Suprapubic skin (tissue), 4 donors: ENCODE data around the gene PIK3R5. TPM values are rescaled to one million over a fixed set of nuclear protein-coding genes. Genes with fewer than 3 reads are reported as not detected.
A peak's percentile ranks its signal among the peaks of the same experiment; 100 is the strongest.

Source experiments
- DNase-seq, 2 donors: peaks; one replicate each; pipeline ENCODE4 v3.0.0-alpha.2; 2019; ENCODE audit warnings: low spot score in 2 of 2
- H3K27ac ChIP-seq: fragments of 200-600 bp; sonication (generic); one replicate; pipeline ENCODE4 v1.5.1; 2019
- H3K27me3 ChIP-seq: fragments of 200-600 bp; sonication (generic); one replicate; pipeline ENCODE4 v1.5.1; 2019
- H3K36me3 ChIP-seq: fragments of 200-600 bp; sonication (generic); one replicate; pipeline ENCODE4 v1.5.1; 2019
- H3K4me1 ChIP-seq: fragments of 200-600 bp; sonication (generic); one replicate; pipeline ENCODE4 v1.5.1; 2019
- H3K4me3 ChIP-seq: fragments of 200-600 bp; sonication (generic); one replicate; pipeline ENCODE4 v1.5.1; 2019; ENCODE audit warnings: mild to moderate bottlenecking
- H3K9me3 ChIP-seq: fragments of 200-600 bp; sonication (generic); one replicate; pipeline ENCODE4 v1.5.1; 2019
- CTCF ChIP-seq, 2 donors: fragments of 200-600 bp in 1 of 2; fragments of 450-650 bp in 1 of 2; sonication (generic) in 1 of 2; IDR thresholded peaks; one replicate each; pipeline ENCODE4 v1.5.1; 2016 to 2019; ENCODE audit warnings: antibody characterized with exemption in 2 of 2, mild to moderate bottlenecking in 1 of 2, moderate library complexity in 1 of 2
- EP300 ChIP-seq: sonication (generic); formaldehyde crosslinking; IDR thresholded peaks from one replicate; pipeline ENCODE4 v1.6.1; 2017; ENCODE audit warnings: antibody characterized with exemption
- POLR2A ChIP-seq, 2 donors: fragments of 450-650 bp; IDR thresholded peaks; one replicate each; pipeline ENCODE4 v1.6.1; 2017; ENCODE audit warnings: antibody characterized with exemption in 2 of 2, mild to moderate bottlenecking in 2 of 2, moderate library complexity in 2 of 2
- POLR2AphosphoS5 ChIP-seq, 3 donors: sonication (generic); formaldehyde crosslinking; IDR thresholded peaks; one replicate each; pipeline ENCODE4 v1.6.1; 2017; ENCODE audit warnings: antibody characterized with exemption in 3 of 3
- WGBS: methylation state at CpG from one replicate; pipeline ENCODE4 v1.1.5; 2018; 5-methylcytosine and 5-hydroxymethylcytosine counted together
- total RNA-seq, 4 donors: library from RNA; depleted of rRNA; stranded (reverse); fragments of >200 nt; gene quantifications; one replicate each; pipeline ENCODE4 v1.1.0, GENCODE V29; 2016

PIK3R5 gene
- total RNA-seq, 4 donors from 2014 or later = 3.6 to 13.5 (median 5.0) TPM

DNA sequence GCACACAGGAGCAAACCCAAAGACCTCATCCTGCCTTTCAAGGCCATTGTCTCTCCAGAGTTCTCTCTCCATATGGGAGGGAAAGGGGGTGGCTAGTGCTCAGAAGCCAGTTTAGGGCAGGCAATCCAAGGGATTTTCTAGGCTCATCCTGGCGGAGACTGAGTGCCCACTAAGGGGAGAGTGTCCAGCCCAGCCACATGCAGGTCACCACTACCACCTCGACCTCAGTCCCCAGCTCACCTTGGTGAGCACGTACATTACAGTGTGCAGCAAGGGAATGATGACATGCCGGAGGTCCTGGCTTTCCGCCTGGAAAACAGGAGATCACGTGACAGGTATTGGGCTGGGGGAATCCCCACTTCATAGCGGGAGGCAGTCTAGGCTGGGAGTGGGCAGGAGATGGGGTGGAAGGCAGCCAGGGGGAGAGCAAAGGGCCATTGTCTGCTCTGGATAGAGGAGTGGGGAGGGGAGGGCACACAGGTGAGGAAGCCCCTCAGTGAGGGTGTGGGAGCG, 127.9 kb downstream of the PIK3R5 start:
- Histone ChIP-seq H3K4me1 (no peaks in the 10 kb centered on the region), H3K4me3 (no peak overlapping the region), H3K9me3 (no peaks in the 10 kb centered on the region), H3K27me3 (peaks cover 38% of the 10 kb centered on the region), H3K27ac (no peak overlapping the region), H3K36me3 (no peaks in the 10 kb centered on the region)
- TF ChIP-seq POLR2A (IDR thresholded peaks at IDR 0.05) (no peak), EP300 (no peak), POLR2AphosphoS5 (IDR thresholded peaks at IDR 0.05) (no peak), CTCF (IDR thresholded peaks at IDR 0.05) (no peak)
- peak in 1 of 2 donors; percentile 55 for DNase-seq
- 40% methylated on average over 8 of the region's 8 CpGs for WGBS

DNA sequence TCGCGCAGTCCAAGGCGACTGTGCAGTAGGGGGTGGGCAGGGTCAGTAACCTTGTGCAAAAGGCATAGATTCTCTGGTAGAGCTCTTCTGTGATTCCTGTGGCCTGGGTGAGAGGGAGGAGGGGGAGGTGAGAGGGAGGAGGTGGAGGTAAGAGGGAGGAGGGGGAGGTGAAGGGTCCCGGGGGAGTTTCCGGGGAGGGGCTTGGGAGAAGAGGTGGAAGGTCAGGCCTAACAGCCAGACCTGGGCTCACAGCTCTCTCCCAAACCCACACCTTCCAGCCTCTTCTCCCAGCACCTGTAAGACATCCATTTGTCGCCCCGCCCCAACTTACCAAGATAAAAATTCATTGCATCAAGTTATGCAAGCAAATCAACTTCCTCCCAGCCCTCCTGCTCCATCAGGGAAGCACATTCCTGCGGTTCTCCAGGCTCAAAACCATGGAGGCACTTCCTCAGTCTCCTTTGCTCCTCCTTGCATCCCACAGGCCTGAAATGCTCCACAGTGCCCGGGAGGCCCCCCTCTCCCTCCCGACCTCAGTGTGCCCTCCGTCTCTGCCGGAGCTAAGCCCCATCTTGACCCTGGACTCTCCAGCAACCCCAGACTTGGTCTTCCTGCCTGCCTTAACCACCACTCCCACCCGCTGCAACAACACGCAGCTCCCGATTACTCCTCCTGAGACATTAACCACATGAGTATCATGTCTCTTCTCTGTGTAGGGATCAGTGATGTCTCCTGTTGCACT, 128.5 kb downstream of the PIK3R5 start:
- TF ChIP-seq CTCF (IDR thresholded peaks at IDR 0.05) (no peak), POLR2A (IDR thresholded peaks at IDR 0.05) (no peak), EP300 (no peak), POLR2AphosphoS5 (IDR thresholded peaks at IDR 0.05) (no peak)
- Histone ChIP-seq H3K36me3 (no peaks in the 10 kb centered on the region), H3K4me3 (no peak overlapping the region), H3K9me3 (no peaks in the 10 kb centered on the region), H3K27ac (no peak overlapping the region), H3K27me3 (peaks cover 40% of the 10 kb centered on the region), H3K4me1 (no peaks in the 10 kb centered on the region)
- WGBS = 78% methylated on average over 15 of the region's 15 CpGs
- DNase-seq = peak in 1 of 2 donors; percentile 48

DNA sequence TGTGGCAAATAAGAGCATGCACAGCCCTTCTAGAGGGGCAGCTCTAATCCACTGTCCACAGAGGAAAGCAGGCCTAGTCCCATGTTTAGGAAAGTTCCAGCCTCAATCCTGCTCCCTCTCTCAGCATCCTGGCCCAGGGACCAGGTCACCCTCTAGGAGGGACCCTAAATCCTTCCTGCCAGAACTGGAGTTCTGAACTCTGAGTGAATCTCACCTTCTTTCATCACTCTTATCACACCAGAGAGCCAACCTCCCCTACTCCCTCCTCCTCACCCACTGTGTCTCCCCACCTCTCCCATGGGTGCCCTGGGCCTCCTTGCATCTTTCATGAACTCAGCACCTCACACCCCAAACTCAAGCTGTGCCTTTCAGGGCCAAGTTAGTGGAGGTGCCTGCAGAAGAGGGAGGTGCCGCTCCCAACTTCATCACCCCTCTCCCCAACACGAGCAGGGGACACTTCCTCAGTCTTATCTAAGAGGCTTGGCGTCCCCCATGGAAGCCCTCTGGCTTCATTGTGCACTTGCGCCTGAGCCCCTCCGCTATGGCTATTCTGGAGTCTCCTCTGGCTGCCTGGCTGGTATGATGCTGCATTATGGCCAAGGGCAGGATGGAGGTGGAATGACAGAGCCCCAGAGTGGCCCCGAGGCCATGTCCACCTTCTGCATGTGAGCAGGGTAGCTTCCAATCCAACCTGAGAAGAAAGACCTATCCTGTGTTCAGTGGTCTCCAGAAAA, 129.7 kb downstream of the PIK3R5 start:
- Histone ChIP-seq H3K27me3 (peaks cover 40% of the 10 kb centered on the region), H3K9me3 (no peaks in the 10 kb centered on the region), H3K36me3 (no peaks in the 10 kb centered on the region), H3K4me3 (no peak overlapping the region), H3K27ac (no peak overlapping the region), H3K4me1 (no peaks in the 10 kb centered on the region)
- 89% methylated on average over 6 of the region's 6 CpGs for WGBS
- no peak for DNase-seq
- TF ChIP-seq POLR2AphosphoS5 (IDR thresholded peaks at IDR 0.05) = no peak
- no peak for TF ChIP-seq POLR2A (IDR thresholded peaks at IDR 0.05)
- no peak for TF ChIP-seq EP300
- TF ChIP-seq CTCF (IDR thresholded peaks at IDR 0.05) = no peak

- 84% methylated on average over 14 of the region's 14 CpGs for WGBS
- Histone ChIP-seq H3K4me1 (no peaks in the 10 kb centered on the region), H3K9me3 (no peaks in the 10 kb centered on the region), H3K4me3 (no peak overlapping the region), H3K27me3 (peaks cover 45% of the 10 kb centered on the region), H3K27ac (no peak overlapping the region), H3K36me3 (no peaks in the 10 kb centered on the region)
- TF ChIP-seq POLR2A (IDR thresholded peaks at IDR 0.05) (no peak), POLR2AphosphoS5 (IDR thresholded peaks at IDR 0.05) (no peak), EP300 (no peak), CTCF (IDR thresholded peaks at IDR 0.05) (no peak)
- DNase-seq = peak in 1 of 2 donors; percentile 60
Observed at GRCh38 chr17:8835106-8835505, 130.4 kb downstream of the PIK3R5 start.

- Histone ChIP-seq H3K36me3 (no peaks in the 10 kb centered on the region), H3K4me1 (no peaks in the 10 kb centered on the region), H3K27me3 (peaks cover 57% of the 10 kb centered on the region), H3K9me3 (no peaks in the 10 kb centered on the region), H3K27ac (no peak overlapping the region), H3K4me3 (no peak overlapping the region)
- DNase-seq = peak in 1 of 2 donors; percentile 70
- WGBS = 20% methylated on average over 3 of the region's 33 CpGs
- TF ChIP-seq CTCF (IDR thresholded peaks at IDR 0.05) = peak in 1 of 2 donors; percentile 24
- TF ChIP-seq POLR2AphosphoS5 (IDR thresholded peaks at IDR 0.05) = no peak
Observed at GRCh38 chr17:8832711-8833352, 132.7 kb downstream of the PIK3R5 start.
